ENCODE measurements around the gene GPR179. TPM values are rescaled to one million over a fixed set of nuclear protein-coding genes. Genes with fewer than 3 reads are reported as not detected.
A peak's percentile ranks its signal among the peaks of the same experiment; 100 is the strongest.

GPR179 gene
- total RNA-seq, 1 donor = under 0.01 TPM

DNA sequence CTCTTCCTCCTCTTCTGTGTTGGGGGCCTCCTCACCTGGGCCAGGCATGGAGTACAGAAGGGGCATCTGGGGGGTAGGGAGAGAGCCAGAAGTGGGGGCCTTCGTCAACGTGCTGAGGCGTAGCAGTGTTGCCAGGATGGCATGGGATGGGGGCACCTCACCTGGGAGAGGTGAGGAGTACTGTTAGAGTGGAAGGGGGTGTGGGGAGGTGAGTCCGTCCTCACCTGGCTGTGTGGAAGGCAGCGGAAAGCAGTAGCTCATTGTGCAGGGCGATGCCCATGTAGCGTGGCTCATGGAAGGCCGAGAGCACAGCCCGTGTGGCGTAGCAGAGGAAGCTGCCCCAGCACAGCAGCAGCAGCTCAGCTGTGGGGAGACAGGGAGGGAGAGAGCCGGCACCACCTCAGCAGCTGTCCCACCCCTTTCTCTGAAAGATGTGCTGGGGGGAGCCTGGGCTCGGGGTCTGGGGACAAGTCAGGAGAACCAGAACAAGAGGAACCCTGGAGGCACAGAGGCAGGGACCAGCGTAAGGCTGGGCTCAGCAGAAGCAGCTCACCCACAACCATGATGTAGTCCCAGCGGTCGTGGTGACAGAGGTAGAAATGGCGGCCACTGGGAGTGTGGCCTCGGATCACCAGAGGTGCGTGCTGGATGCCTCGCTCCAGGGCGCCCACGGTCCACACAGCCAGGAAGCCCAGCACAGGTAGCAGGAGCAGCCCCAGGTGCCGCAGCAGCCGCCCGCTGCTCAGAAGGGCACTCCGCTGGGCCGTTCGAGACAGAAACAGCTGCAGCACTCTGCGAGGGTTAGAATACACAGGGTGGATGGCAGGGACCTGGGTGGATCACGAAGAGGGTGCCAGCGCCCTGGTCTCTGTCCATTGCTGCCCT lies 9.0 kb downstream of the GPR179 start:
- no peak for DNase-seq (ENCODE audit: low read depth)
- TF ChIP-seq, protein P1, sequence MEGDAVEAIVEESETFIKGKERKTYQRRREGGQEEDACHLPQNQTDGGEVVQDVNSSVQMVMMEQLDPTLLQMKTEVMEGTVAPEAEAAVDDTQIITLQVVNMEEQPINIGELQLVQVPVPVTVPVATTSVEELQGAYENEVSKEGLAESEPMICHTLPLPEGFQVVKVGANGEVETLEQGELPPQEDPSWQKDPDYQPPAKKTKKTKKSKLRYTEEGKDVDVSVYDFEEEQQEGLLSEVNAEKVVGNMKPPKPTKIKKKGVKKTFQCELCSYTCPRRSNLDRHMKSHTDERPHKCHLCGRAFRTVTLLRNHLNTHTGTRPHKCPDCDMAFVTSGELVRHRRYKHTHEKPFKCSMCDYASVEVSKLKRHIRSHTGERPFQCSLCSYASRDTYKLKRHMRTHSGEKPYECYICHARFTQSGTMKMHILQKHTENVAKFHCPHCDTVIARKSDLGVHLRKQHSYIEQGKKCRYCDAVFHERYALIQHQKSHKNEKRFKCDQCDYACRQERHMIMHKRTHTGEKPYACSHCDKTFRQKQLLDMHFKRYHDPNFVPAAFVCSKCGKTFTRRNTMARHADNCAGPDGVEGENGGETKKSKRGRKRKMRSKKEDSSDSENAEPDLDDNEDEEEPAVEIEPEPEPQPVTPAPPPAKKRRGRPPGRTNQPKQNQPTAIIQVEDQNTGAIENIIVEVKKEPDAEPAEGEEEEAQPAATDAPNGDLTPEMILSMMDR (IDR thresholded peaks at IDR 0.05; ENCODE audit: insufficient read depth, low read depth, low read length) = no peak
- H3K4me3 ChIP-seq (ENCODE audit: low read depth, low read length) = no peak overlapping the region

DNA sequence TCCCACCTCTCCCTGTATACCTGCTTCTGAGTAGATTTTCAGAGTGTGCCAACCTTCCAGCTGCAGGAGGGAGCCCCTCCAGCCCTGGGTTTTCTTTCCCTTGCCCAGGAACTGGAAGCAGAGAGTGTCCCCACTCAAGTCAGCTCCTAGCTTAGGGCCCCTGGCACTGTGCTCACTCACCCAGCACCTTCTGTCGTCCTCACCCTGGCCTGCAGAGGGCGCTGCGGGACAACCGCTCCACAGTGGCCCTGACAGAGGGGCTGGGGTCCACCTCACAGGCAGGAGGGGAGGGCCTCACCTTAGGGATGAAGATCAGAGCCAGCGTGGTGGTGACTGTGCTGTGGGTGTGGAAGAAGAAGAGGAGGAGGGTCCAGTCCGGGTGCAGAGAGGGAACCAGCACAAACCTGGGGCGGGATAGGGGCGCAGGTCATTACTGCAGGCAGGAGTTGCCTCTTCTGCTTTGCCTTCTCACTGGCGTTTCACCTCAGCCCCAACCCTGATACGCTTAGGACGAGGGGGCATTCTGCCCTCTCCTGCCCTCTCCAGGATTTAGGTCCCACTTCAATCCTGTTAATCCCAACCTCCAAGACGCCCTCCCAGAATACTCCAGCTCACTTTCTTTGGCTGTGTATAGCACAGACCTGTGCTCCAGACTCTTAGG lies 10.0 kb downstream of the GPR179 start:
- no peak for DNase-seq (ENCODE audit: low read depth)
- TF ChIP-seq, protein P1 (IDR thresholded peaks at IDR 0.05; ENCODE audit: insufficient read depth, low read depth, low read length) = peak; percentile 76
- H3K4me3 ChIP-seq (ENCODE audit: low read depth, low read length) = no peak overlapping the region

DNA sequence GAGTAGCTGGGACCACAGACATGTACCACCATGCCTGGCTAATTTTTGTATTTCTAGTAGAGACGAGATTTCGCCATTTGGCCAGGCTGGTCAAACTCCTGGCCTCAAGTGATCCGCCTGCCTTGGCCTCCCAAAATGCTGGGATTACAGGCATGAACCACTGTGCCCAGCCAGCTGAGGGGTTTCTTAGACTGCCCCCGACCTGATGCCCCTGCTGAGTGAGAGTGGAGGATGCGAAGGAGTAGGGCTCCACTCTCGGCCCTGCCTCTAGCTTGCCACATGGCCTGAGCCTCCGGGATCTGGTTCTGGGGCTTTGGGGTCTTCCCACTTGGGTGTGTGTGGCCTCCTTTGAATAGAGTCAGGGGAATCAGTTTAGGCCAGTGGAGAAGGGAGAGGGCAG lies 11.0 kb downstream of the GPR179 start:
- H3K4me3 ChIP-seq (ENCODE audit: low read depth, low read length) = no peak overlapping the region
- TF ChIP-seq, protein P1 (IDR thresholded peaks at IDR 0.05; ENCODE audit: insufficient read depth, low read depth, low read length) = no peak
- DNase-seq (ENCODE audit: low read depth) = no peak

DNA sequence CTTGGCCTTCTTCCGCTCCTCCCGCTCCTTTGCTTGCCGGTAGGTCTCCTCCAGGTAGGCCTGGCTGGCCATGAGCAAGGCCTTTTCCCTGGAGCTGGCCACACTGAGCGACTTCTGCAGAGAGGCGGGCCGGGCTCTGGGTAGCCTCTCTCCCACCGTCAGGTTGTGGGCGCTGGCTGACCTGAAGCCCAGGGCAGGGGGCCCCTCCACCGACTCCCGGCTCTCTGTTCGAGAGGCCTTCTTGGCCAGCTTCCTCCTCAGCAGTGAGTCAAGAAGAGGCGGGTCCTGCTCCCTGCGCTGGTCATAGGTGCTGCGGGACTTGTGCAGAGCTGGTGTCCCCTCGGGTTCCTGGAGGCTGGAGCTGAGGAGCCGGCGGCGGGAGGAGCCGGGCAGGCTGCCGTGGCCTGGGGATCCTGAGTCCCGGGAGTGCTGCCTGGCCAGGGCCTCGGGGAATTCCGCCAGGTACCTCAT lies 12.8 kb downstream of the GPR179 start:
- no peak for DNase-seq (ENCODE audit: low read depth)
- TF ChIP-seq, protein P1 (IDR thresholded peaks at IDR 0.05; ENCODE audit: insufficient read depth, low read depth, low read length) = no peak
- no peak overlapping the region for H3K4me3 ChIP-seq (ENCODE audit: low read depth, low read length)

DNA sequence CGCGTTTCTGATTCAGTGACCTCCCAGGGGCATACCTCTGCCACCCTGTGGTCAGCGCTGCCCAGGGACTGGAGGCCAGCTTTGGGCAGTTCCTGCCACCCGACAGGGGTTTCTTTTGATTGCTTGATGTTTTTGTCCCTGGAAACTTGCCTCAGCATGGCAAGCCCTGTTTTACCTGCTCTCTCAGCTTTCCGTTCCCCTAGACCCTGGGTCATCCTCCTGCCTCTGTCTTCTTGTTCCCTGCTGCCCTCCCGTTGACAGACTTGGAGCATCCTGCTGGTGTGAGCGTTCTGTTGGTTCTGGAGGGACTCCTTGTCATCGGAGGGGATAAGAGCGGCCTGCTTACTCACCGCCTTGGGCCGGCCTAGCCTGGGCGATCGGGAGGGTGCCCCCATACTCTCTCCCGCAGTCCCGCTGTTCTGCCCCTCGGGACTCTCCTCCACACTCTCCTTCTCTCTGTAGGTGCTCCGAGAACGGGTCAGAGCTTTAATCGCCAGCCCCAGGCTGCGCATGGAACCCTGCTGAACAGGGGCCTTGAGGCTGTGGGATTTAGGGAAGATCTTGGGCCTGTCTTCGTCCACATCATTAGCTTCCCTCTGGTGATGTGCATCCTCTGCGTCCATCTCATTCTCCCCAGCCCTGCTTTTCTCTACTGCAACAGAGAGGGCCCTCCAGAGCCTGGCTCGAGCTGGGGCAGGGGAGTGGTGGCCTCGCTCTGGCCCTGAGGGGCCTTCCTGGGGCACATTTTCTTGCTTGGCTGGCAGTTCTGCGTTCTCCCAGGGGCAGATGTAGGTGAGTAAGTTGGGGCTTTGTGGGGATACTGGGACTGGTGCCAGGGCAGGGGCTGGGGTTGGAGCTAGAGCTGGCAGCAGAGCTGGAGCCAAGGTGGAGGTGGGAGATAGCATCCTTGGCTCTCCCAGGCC lies 13.7 kb downstream of the GPR179 start:
- H3K4me3 ChIP-seq (ENCODE audit: low read depth, low read length) = no peak overlapping the region
- DNase-seq (ENCODE audit: low read depth) = no peak
- TF ChIP-seq, protein P1 (IDR thresholded peaks at IDR 0.05; ENCODE audit: insufficient read depth, low read depth, low read length) = no peak

DNA sequence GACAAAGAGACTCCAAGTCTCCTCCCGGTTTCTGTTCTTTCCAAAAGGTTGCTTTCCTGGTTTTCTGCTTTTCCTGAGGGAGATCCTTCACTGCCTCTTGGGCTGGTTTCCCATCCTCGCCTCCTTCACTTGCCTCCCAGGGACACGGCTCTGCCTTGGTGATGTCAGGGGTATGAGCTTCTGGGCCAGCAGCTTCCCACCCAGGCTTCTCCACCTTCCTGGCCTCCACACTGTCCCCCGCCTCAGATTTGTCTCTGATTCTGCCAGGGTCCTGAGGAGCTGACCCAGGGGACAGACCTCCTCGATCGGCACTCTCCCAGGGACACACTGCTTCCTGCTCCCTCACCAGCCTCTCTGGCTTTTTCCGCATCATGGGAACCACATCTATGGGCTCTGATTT lies 14.5 kb downstream of the GPR179 start:
- TF ChIP-seq, protein P1 (IDR thresholded peaks at IDR 0.05; ENCODE audit: insufficient read depth, low read depth, low read length) = no peak
- no peak for DNase-seq (ENCODE audit: low read depth)
- no peak overlapping the region for H3K4me3 ChIP-seq (ENCODE audit: low read depth, low read length)
